Fibroblast of the aortic adventitia (primary cell): ENCODE results near the gene WNT10A. TPM values are rescaled to one million over a fixed set of nuclear protein-coding genes. Genes with fewer than 3 reads are reported as not detected.

Experiments used
- DNase-seq: peaks from one replicate; pipeline ENCODE4 v3.0.0-alpha.2; 2010; ENCODE audit warnings: low read depth
- H3K4me3 ChIP-seq: 2 replicates; pipeline ENCODE4 v1.5.1; 2011; ENCODE audit warnings: low read depth, mild to moderate bottlenecking, control low read depth, low read length, moderate library complexity
- CTCF ChIP-seq: IDR thresholded peaks from 2 replicates; pipeline ENCODE4 v1.5.1; 2011; ENCODE audit warnings: mild to moderate bottlenecking, low read length, control low read depth, inconsistent platforms; ENCODE audit not compliant: insufficient read depth
- total RNA-seq: library from RNA; depleted of rRNA; stranded (reverse); fragments of >200 nt; gene quantifications from 2 replicates; pipeline ENCODE4 v1.2.3, GENCODE V29; 2012; ENCODE audit warnings: low replicate concordance

Gene WNT10A
- total RNA-seq, 1 donor, result not detected

- no peak overlapping the region for H3K4me3 ChIP-seq
- no peak for TF ChIP-seq CTCF
- no peak for DNase-seq
Measured at GRCh38 chr2:218871345-218872302, 9.0 kb upstream of the WNT10A start.

- TF ChIP-seq CTCF, result no peak
- H3K4me3 ChIP-seq, result no peak overlapping the region
- DNase-seq, result no peak
Measured at GRCh38 chr2:218872645-218873358, 7.8 kb upstream of the WNT10A start.

- no peak overlapping the region for H3K4me3 ChIP-seq
- TF ChIP-seq CTCF, result no peak
- no peak for DNase-seq
Measured at GRCh38 chr2:218873359-218874194, 7.1 kb upstream of the WNT10A start.

GRCh38 chr2:218875692-218876246, 4.9 kb upstream of the WNT10A start:
- DNase-seq, result no peak
- no peak overlapping the region for H3K4me3 ChIP-seq
- no peak for TF ChIP-seq CTCF

GRCh38 chr2:218876562-218877219, 4.0 kb upstream of the WNT10A start:
- TF ChIP-seq CTCF, result peak; percentile 97
- H3K4me3 ChIP-seq, result no peak overlapping the region
- peak; percentile 71 for DNase-seq

GRCh38 chr2:218877331-218877730, 3.3 kb upstream of the WNT10A start:
- DNase-seq, result no peak
- no peak for TF ChIP-seq CTCF
- no peak overlapping the region for H3K4me3 ChIP-seq
